HG02973 (cell line): ENCODE measurements around the gene OR8B12.

Source experiments
- ATAC-seq: cut with Tn5 transposase; IDR thresholded peaks from one replicate; pipeline ENCODE4 v1.9.1; 2021; ENCODE audit warnings: moderate library complexity; ENCODE audit not compliant: unreplicated experiment

Gene OR8B12, protein sequence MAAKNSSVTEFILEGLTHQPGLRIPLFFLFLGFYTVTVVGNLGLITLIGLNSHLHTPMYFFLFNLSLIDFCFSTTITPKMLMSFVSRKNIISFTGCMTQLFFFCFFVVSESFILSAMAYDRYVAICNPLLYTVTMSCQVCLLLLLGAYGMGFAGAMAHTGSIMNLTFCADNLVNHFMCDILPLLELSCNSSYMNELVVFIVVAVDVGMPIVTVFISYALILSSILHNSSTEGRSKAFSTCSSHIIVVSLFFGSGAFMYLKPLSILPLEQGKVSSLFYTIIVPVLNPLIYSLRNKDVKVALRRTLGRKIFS

GRCh38 chr11:124543554-124543953 is at the start of gene OR8B12:
TSS of gene OR8B12 (minus strand) at chr11:124543654. CDS start at chr11:124543654, 0 bp downstream.
- no peak for ATAC-seq

GRCh38 chr11:124592627-124593026 is 49.2 kb upstream of the OR8B12 start:
- ATAC-seq, result no peak

- ATAC-seq, result no peak
These were observed 48.0 kb upstream of the OR8B12 start for GRCh38 chr11:124591430-124591829.

- ATAC-seq, result no peak
These were observed 42.9 kb upstream of the OR8B12 start for GRCh38 chr11:124586238-124586860.

GRCh38 chr11:124584681-124585372 is 41.4 kb upstream of the OR8B12 start:
- ATAC-seq, result no peak

DNA sequence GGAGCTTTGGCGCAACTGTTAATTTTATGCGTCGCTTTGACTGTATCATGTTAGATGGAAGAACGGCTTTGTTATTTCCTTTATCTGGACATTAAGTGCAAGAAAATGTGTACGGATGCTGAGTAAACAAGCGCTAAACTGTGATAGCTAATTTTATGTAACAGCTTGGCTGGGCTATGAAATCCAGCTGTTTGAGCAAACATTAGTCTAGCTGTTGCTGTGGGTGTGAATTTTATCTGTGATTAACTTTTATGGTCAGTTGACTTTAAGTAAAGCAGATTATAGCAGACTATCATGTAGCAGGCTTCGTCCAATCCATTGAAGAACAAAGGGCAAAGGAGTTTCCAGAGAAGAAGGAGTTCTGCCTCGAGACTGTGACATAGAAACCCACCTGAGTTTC is 40.3 kb upstream of the OR8B12 start:
- no peak for ATAC-seq

DNA sequence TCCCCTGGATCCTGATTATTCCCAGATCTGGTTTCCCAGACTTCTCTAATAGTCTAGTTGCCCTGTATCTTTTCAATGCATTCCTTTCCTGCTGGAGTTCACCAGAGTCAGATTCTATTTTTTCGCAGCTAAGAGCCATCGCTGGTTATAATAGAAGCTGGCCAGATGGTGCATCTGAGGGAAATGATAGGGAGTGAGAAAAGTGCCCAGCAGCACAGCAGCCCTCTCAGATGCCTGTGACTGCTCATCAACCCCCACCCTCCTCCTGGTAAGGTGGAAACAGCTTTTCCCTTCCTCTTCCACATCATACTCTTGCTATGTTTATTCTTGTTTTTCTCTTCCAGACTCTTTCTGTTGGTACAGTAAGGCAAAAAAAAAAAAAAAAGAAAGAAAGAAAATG is 39.1 kb upstream of the OR8B12 start:
- ATAC-seq, result no peak

DNA sequence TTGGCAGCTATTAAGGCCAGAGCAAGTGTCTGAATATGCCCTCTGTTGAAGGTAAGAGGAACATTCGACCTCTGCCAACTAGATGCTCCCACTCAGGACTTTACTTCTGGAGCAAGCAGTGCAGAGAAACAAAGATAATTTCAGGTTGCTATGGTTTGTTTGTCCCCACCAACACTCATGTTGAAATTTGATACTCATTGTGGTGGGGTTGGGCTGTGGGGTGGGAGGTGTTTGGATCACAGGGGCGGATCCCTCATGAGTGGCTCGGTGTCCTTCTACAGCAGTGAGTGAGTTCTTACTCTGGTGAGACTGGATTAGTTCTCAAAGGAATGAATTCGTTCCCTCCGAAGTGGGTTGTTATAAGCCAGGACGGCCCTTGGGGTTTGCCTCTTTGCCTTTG is 38.4 kb upstream of the OR8B12 start:
- ATAC-seq, result no peak

GRCh38 chr11:124578761-124579160 is 35.3 kb upstream of the OR8B12 start:
- ATAC-seq, result no peak

DNA sequence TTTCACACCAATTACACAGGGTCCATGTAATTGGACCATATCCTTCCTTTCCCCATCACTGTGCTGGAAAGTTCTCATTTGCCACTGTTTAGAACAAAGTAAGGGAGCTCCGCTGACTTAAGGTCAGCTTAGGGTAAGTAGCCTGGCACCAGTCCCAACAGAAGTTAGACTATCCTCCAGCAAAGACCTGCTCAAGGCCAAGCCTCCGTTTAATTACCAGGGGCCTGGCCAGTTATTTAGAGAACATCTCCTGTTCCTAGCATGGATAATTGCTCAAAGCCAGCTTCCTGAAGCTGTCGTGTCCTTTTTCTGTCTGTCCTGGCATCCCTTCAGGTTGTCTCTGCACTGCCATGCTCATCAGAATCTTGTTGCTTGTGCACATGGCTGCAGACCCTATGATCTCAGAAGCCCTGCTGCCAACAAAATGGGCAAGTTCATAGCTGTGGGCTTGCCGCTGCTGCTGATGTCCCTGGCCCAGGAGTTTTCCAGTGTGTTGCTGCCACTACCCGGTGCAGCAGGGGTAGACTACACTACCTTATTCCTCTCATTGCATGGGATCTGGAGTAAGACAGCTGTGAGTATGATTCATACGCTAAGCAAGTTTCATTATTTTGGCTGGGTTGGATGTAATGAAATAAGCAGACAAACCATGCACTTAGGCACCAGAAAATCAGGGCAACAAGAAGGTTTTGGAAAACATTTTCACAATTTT is 34.4 kb upstream of the OR8B12 start:
- no peak for ATAC-seq

- ATAC-seq, result no peak
These were observed 26.7 kb upstream of the OR8B12 start for GRCh38 chr11:124570160-124570559.

DNA sequence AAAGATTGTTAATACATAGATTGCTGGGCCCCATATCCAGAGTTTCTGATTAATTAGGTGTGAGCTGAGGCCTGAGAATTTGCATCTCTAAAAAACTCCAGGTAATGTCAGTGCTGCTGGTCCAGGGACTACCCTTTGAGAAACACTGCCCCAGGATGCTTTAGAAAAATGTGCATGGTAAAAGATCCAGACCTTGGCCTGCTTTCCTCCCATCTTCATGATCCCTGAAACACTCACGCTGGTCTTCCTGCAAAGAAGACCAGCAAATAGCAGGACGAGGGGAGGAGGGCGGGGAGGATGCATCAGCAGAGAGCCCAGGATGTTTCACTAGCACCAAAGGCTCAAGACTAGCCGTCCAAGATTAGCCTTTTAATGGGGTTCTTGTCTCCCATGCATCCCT is 26.2 kb upstream of the OR8B12 start, which contains the start of gene OR8A1:
Gene OR8A1 (plus strand): TSS at position 301 of the 400 bp plus-strand sequence. CDS start 123 bp downstream, outside the sequence.
- no peak for ATAC-seq

GRCh38 chr11:124556828-124557227 is 13.4 kb upstream of the OR8B12 start:
- ATAC-seq, result no peak

- no peak for ATAC-seq
These were observed 8.5 kb upstream of the OR8B12 start for GRCh38 chr11:124551987-124552386.

DNA sequence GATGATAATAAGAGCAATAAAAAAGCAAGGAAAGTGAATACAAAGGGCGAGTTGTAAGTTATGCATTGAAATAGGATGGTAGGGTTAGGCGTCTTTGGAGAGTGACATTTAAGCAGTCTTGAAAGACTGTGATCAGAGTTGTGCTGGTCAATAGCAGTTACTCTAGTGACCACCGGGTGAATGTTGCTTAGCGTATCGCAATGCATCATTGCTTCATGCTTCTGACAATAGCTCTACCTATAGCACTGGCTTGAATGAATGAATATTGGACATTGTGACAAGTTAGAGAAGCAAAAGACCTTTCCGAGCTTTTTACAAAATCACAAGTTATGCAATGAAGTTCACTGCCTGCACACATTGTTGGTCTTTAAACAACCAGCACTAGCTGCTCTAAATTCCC is 7.7 kb upstream of the OR8B12 start:
- ATAC-seq, result no peak

GRCh38 chr11:124543145-124543544 is 309 bp downstream of the OR8B12 start:
- no peak for ATAC-seq

- no peak for ATAC-seq
These were observed 2.2 kb downstream of the OR8B12 start for GRCh38 chr11:124541204-124541603.

DNA sequence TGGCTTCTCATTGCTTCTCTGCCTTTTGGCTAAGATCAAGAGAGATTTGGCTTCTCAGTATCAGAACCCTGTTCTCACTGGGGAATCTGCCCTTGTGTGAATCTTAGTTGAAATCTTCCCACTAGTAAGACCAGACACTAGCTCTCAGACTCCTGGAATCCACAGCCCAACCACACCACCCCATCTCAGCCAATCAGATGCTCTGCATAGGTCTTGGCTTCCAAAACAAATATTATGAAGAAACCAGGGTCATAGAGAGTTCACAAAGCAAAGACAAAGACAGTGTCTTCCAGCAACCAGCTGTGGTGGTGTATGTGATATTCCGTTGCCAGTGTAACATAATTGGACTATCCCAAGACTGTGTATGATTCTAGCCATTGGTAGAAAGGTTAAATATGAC is 5.4 kb downstream of the OR8B12 start:
- no peak for ATAC-seq

GRCh38 chr11:124536520-124536919 is 6.9 kb downstream of the OR8B12 start:
- ATAC-seq, result no peak

- no peak for ATAC-seq
These were observed 7.8 kb downstream of the OR8B12 start for GRCh38 chr11:124535552-124536232.

DNA sequence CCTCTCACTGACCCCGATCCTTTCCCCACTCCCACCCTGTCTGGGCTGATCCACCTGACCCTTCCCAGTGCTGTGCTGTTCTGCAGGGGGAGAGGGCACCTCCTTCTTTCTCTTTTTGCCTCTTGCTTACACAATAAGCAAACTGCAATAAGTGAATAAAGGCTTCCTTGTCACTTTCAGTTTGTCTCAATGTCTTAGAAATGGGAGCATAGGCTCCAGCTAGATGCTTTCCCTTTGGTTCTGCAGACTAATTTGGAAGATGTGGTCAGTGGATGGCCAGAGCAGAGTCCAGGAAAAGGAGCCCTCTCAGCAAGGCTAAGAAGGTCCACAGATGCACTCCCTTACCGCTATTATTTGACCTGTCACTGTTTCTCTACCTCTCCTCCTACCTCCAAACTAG is 9.4 kb downstream of the OR8B12 start:
- no peak for ATAC-seq
